GM19455 (cell line): ENCODE measurements around the gene ALKBH4.
"Not testable (repeated sequence)": the region's sequence is repeated elsewhere in the genome, so short reads cannot be mapped to it uniquely, and the experiment has no call there.

Experiments
- ATAC-seq: cut with Tn5 transposase; IDR thresholded peaks from one replicate; pipeline ENCODE4 v1.9.1; 2021; ENCODE audit not compliant: unreplicated experiment

The ALKBH4 gene, protein sequence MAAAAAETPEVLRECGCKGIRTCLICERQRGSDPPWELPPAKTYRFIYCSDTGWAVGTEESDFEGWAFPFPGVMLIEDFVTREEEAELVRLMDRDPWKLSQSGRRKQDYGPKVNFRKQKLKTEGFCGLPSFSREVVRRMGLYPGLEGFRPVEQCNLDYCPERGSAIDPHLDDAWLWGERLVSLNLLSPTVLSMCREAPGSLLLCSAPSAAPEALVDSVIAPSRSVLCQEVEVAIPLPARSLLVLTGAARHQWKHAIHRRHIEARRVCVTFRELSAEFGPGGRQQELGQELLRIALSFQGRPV

GRCh38 chr7:102464577-102465280 lies at the start of gene ALKBH4, which contains the start of gene LRWD1:
Gene ALKBH4 (minus strand): TSS chr7:102464863. CDS start chr7:102464836, 27 bp downstream.
Gene LRWD1 (plus strand): TSS chr7:102464984. CDS start chr7:102465081, 97 bp downstream.
- peak; percentile 85 for ATAC-seq

GRCh38 chr7:102512642-102513221 lies 48.1 kb upstream of the ALKBH4 start:
- not testable (repeated sequence) for ATAC-seq

DNA sequence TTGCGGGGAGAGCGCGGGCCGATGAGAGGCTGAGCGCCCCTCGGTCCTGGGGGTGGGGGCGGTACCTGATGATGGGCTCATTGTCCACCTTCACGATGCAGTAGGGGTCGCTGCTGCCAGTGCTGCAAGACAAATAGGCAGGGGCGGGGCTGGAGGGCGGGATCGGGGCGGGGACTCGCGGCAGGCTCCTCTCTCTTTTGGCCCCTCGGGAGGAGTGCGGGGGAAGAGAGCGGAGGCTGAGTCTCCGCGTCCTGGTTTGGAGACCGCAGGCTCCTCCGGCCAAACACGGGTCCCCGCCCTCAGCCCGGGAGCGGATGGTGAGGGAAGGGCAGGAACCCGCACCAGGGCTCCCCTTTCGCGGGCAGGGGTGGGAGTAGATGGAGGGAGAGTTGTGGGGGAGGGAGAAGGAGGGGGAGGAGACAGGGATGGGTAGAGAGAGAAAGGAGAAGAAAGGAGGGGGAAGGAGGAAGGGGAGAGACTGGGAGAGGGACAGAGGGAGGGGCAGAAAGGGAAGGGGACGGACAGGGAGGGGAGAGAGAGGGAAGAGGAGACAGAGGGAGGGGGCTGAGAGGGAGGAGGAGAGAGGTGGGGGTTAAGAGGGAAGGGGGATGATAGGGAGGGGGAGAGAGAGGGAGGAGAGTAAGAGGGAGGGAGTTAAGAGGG lies 47.3 kb upstream of the ALKBH4 start:
- ATAC-seq = not testable (repeated sequence)

DNA sequence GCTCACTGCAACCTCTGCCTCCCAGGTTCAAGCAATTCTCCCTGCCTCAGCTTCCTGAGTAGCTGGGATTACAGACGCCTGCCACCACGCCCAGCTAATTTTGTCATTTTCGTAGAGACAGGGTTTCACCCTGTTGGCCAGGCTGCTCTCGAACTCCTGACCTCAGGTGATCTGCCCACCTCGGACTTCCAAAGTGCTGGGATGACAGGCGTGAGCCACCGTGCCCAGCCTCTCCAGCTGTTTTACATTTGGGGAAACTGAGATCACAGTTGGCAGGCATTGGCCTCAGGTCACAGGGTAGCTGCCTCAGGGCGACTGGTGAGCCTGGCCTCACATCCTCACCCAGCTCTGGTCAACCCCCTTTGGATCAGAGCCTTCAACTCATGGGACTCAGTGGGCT lies 45.9 kb upstream of the ALKBH4 start:
- not testable (repeated sequence) for ATAC-seq

- ATAC-seq = not testable (repeated sequence)
These were observed 42.9 kb upstream of the ALKBH4 start for GRCh38 chr7:102507410-102508088.

DNA sequence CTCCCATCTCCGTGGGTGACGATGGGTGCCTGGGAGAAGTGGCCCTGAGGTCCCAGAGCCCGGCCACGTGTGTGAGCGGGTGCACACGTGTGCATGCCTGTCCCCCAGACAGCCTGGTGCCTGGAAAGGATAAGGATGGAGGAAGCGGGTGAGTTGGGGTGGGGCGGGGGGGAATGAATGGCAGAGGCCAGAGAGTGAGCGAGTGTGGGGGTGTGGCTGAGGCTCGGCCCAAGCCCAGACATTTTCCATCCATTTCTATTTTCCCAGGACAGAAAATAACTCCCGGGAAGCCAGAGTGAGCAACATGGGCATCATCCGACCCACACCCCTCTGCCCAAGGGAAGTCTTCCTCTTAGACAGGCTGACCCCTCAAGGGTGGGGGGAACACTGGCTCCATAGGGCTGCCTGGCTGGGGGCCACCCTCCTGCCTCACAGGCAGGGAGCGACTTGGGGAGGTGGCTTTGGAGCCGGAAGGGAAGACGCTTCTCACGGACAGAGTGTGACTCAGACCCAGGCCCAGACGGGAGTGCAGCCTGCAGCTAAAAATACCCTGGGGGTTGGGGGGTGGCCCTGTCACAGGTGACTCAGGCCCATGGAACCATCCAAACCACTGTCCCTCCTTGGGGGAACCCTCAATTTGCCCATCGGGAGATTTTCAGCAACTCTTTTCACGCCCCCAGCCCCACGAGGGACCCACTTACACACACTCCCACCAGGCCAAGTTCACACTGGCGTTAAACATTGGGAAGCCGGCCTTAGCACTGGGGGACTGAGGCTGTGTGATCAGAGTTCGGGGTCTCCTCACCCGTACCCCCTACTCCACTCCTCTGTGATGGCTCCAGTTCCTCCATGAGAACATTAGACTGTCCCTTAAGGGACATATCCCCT lies 40.9 kb upstream of the ALKBH4 start:
- ATAC-seq = not testable (repeated sequence)

DNA sequence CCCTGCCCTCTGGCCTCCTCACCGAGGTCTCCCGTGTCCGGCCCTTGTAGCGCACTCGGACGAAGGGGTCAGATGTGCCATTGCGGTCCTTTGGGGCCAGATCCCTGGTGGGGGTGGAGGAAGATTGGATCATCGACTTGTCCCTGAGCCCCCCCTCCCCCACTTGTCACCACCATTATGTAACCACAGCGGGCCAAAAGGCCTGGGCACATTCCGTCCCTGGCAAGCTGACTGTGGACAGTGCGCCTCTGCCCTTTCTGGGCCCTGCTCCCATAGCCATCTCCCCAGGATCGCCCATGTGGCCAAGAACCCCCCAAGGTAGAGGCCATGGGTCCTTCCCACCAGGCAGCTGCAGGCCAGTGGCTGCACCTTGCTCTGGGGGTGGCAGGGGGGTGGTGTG lies 38.5 kb upstream of the ALKBH4 start:
- not testable (repeated sequence) for ATAC-seq

- ATAC-seq = not testable (repeated sequence)
These were observed 33.7 kb upstream of the ALKBH4 start for GRCh38 chr7:102498321-102498720.

GRCh38 chr7:102497308-102497707 lies 32.6 kb upstream of the ALKBH4 start:
- ATAC-seq = not testable (repeated sequence)

DNA sequence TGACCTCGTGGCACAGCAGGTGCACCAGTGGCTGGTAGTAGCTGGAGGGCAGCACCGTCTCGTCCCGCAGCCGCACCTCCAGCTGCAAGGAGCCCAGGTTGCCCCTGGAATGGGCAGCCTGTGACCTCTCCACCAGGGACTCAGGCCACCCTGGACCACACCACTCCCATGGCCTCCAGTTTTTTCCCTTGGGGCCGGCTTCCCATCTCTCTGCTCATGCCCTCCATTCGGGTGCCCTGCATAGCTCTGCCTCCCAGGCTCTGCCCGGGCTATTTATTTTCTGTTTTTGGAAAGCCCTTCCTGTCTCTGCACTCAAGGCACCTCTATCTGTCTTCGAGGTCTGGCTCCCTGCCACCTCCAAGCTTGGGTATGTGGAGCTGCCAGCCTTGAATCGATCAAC lies 32.2 kb upstream of the ALKBH4 start:
- ATAC-seq = not testable (repeated sequence)

DNA sequence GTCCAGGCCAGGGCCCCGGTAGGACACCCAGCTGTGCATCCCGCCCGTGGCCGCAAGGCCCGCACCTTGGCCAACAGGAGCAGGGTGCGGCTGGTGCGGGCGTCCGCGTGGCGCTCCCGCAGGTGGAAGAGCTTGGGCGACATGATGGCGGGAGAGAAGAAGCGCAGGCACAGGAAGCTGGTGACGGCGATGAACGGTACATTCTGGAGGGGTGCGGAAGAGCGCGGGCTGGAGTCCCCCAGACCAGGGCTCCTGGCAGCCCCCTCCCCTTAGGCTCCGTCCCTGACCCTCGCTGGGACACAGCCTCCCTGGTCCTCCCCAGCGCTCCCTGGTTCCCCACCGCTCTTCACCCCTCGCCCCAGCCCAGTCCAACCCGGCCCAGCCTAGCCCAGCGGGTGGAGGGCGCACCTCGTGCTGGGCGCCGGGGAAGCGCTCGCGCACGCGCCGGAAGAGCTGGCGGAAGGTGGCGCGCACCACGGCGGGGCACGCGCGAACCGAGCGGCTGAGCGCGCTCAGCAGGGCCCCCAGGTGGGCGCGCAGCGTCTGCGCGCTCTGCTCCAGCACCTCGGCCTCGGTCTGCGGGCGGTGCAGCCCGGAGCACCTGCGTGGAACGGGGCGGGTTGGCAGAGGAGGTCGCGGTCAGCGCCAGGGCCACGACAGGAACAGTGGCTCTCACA lies 29.9 kb upstream of the ALKBH4 start:
- peak; percentile 65 for ATAC-seq

- peak; percentile 11 for ATAC-seq
These were observed 29.4 kb upstream of the ALKBH4 start for GRCh38 chr7:102494026-102494425.

DNA sequence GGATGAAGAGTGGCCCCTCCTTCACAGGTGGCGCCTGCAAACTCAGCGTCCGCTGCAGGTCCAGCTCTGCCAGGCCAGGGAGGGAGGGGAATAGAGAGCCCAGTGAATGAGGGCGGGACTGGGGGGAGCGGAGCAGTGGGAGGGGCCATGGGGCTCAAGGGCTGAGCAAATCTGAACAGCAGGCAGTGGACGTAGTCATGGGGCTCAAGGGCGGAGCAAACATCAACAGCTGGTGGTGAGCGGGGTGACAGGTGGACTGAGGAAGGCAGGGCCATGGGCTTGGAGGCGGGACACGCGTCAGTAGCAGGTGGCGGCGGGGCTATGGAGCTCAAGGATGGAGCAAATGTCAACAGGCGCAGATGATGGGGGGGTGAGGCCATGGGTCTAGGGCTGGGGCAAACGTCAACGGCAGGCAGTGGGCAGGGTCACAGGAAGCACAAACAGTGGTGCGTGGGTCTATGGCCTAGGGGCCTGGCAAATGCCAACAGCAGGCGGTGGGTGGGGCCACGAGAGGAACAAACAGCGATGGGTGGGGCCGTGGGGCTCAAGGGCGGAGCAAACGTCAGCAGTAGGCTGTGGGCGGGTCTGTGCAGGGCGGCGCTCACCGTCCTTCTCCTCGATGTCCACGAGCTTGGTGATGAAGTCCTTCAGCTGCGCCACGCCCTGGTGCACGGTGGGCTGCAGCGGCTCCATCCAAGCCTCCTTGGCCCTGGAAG lies 28.7 kb upstream of the ALKBH4 start:
- peak; percentile 62 for ATAC-seq

DNA sequence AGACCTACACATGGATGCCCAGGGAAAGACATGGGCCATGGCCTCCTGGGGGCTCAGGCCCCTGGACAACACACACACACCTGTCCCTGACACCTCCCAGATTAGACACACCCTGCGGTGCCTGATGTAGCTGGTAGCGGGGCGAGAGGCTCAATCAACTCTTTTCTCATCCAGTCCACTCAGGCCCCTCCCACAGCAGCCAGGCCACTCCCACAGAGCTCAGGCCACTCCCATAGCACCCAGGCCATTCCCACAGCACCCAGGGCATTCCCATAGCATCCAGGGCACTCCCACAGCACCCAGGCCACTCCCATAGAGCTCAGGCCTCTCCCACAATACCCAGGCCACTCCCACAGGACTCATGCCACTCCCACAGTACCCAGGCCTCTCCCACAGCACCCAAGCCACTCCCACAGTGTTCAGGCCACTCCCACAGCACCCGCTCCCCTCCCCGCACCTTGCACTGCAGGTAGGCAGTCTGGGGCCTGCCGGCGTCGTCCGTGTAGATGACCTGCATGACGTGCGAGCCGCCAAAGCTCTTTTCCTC lies 25.9 kb upstream of the ALKBH4 start:
- not testable (repeated sequence) for ATAC-seq

- not testable (repeated sequence) for ATAC-seq
These were observed 19.7 kb upstream of the ALKBH4 start for GRCh38 chr7:102484317-102484716.

- ATAC-seq = not testable (repeated sequence)
These were observed 17.3 kb upstream of the ALKBH4 start for GRCh38 chr7:102481962-102482361.

DNA sequence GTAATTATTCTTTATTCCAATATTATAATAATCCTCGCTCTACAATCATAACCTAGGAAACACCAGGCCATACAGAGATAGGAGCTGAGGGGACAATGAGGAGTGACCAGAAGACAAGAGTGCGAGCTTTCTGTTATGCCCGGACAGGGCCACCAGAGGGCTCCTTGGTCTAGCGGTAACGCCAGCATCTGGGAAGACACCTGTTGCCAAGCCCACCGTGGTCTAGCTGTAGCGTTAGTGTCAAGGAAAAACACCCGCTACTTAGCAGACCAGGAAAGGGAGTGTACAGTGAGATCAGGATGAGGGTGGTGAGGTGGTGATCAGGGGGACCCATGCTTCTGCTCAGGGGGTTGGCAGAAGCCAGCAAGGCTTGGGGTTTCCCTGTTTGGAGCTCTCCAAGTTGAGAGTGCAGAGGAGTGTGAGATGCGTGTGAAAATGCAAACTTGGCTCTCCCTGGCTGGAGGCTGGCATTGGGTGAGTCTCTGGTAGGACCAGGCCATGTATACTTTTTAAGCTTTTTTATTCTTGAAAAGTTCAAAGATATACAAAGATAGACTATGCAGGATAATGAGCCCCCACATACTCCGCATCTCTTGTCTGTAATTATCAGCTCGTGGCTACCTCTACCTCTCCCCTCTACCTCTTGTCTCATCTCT lies 15.4 kb upstream of the ALKBH4 start:
- ATAC-seq = not testable (repeated sequence)

GRCh38 chr7:102479209-102479584 lies 14.5 kb upstream of the ALKBH4 start:
- peak; percentile 26 for ATAC-seq
